Measurements from ENCODE around the gene TFDP2.
"Not testable (repeated sequence)": the region's sequence is repeated elsewhere in the genome, so short reads cannot be mapped to it uniquely, and the experiment has no call there.

The TFDP2 gene

GRCh38 chr3:142148792-142149672 lies at the start of gene TFDP2:
Gene TFDP2 (minus strand): TSS chr3:142149544. CDS start chr3:142101749, 47,795 bp downstream.
- DNase-seq, result peak; percentile 88 to 94

GRCh38 chr3:142188846-142189245 lies 39.5 kb upstream of the TFDP2 start:
- DNase-seq, result no peak

- DNase-seq, result peak; percentile 33 to 59
Measured at GRCh38 chr3:142180761-142181362, 31.5 kb upstream of the TFDP2 start.

- DNase-seq, result no peak
Measured at GRCh38 chr3:142175478-142175877, 26.1 kb upstream of the TFDP2 start.

- DNase-seq, result no peak
Measured at GRCh38 chr3:142174559-142174958, 25.2 kb upstream of the TFDP2 start.

GRCh38 chr3:142168514-142168913 lies 19.2 kb upstream of the TFDP2 start:
- DNase-seq, result no peak

- DNase-seq, result no peak
Measured at GRCh38 chr3:142165194-142165593, 15.8 kb upstream of the TFDP2 start.

- no peak for DNase-seq
Measured at GRCh38 chr3:142159083-142159740, 9.9 kb upstream of the TFDP2 start.

GRCh38 chr3:142154186-142154585 lies 4.8 kb upstream of the TFDP2 start:
- no peak for DNase-seq

- DNase-seq, result no peak
Measured at GRCh38 chr3:142152384-142152783, 3.0 kb upstream of the TFDP2 start.

- no peak for DNase-seq
Measured at GRCh38 chr3:142151828-142152227, 2.5 kb upstream of the TFDP2 start.

- DNase-seq, result no peak
Measured at GRCh38 chr3:142151240-142151639, 1.9 kb upstream of the TFDP2 start.

GRCh38 chr3:142150271-142150670 lies 927 bp upstream of the TFDP2 start:
- no peak for DNase-seq

- DNase-seq, result no peak
Measured at GRCh38 chr3:142149673-142149992, 289 bp upstream of the TFDP2 start.

GRCh38 chr3:142148044-142148791 lies 1.1 kb downstream of the TFDP2 start:
- peak; percentile 13 to 30 for DNase-seq

- DNase-seq, result not testable (repeated sequence)
Measured at GRCh38 chr3:142144587-142144986, 4.8 kb downstream of the TFDP2 start.

- not testable (repeated sequence) for DNase-seq
Measured at GRCh38 chr3:142140608-142141285, 8.6 kb downstream of the TFDP2 start.

- not testable (repeated sequence) for DNase-seq
Measured at GRCh38 chr3:142137089-142137488, 12.3 kb downstream of the TFDP2 start.

GRCh38 chr3:142134799-142135325 lies 14.5 kb downstream of the TFDP2 start:
- DNase-seq, result no peak

- no peak for DNase-seq
Measured at GRCh38 chr3:142129516-142130171, 19.7 kb downstream of the TFDP2 start.

- DNase-seq, result no peak
Measured at GRCh38 chr3:142127941-142128658, 21.2 kb downstream of the TFDP2 start.
